MM.1S (cell line): Measurements from ENCODE around the gene MAPKAP1.

ENCODE experiments used
- CTCF ChIP-seq: fragments of 300-600 bp; sonication (generic); IDR thresholded peaks from 2 replicates; pipeline ENCODE4 v1.5.1; 2016; ENCODE audit warnings: antibody characterized with exemption, low read length, mixed read lengths
- EZH2 ChIP-seq: fragments of 300-600 bp; sonication (generic); optimal IDR thresholded peaks from 2 replicates; pipeline ENCODE3; 2017; ENCODE audit warnings: low read depth, mild to moderate bottlenecking, antibody characterized with exemption, low read length, mixed read lengths
- EZH2phosphoT487 ChIP-seq: fragments of 300-600 bp; sonication (generic); IDR thresholded peaks from 2 replicates; pipeline ENCODE4 v1.6.1; 2018; ENCODE audit warnings: antibody characterized with exemption, low read length

- no peak for TF ChIP-seq CTCF
- no peak for TF ChIP-seq EZH2
- TF ChIP-seq EZH2phosphoT487, result no peak
Measured at GRCh38 chr9:125594223-125594610, 112.8 kb downstream of the MAPKAP1 start.
